ENCODE data around the gene ARID5B.

Gene ARID5B

DNA sequence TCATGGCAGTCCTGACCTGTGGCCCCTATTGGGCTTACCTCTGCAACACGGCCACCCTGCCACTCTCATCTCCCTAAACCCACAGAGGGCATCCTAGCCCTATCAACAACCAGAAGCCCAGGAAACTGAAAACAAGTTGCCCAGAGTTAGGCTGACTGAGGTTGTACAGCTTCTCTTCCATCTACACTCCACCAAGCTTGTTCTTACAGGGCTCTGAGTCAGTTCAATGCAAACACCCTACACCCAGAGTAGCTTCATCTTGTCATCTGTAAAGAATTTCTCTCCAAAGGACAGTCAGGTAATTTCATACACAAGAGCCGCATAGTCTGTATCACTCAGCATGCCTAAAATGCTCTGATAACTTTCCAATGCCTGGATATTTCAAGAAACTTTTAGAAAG, 175.4 kb downstream of the ARID5B start:
- Histone ChIP-seq H2BK120ac (ENCODE audit: low read depth, low read length) (no peak overlapping the region), H3K4ac (ENCODE audit: low read length) (no peak overlapping the region), H2BK15ac (ENCODE audit: low read length) (no peak overlapping the region), H3K4me3 (ENCODE audit: low read length in 2 of 2) (no peak overlapping the region), H3K27ac (replicated peaks; ENCODE audit: low read length) (no peak overlapping the region), H3K9me3 (replicated peaks in 1 of 2; ENCODE audit: control insufficient read depth in 2 of 2, insufficient read depth in 1 of 2, low read depth in 1 of 2, low read length in 2 of 2) (no peaks in the 10 kb centered on the region), H2AFZ (ENCODE audit: low read length) (no peak overlapping the region), H4K91ac (ENCODE audit: low read depth, low read length, poor library complexity) (no peak overlapping the region), H3K27me3 (ENCODE audit: control insufficient read depth in 3 of 3, insufficient read depth in 3 of 3, low read depth in 1 of 3, low read length in 3 of 3) (no peaks in the 10 kb centered on the region), H2BK12ac (ENCODE audit: low read length) (no peak overlapping the region), H3K9ac (ENCODE audit: low read depth, low read length, poor library complexity) (no peak overlapping the region), H4K8ac (ENCODE audit: low read depth, low read length) (no peak overlapping the region), H3K23ac (ENCODE audit: low read depth, low read length, poor library complexity) (no peak overlapping the region), H3K4me2 (ENCODE audit: insufficient read depth, low read length, poor library complexity, severe bottlenecking) (no peak overlapping the region), H2BK5ac (ENCODE audit: low read length) (no peak overlapping the region), H3K18ac (ENCODE audit: low read length) (no peak overlapping the region), H3K4me1 (ENCODE audit: control insufficient read depth in 2 of 2, insufficient read depth in 1 of 2, low read depth in 1 of 2, low read length in 2 of 2) (peaks cover 0 to 18% of the 10 kb centered on the region in 2 donors), H3K14ac (ENCODE audit: low read length) (no peak overlapping the region), H3K79me1 (ENCODE audit: low read depth, low read length) (no peaks in the 10 kb centered on the region), H2AK5ac (ENCODE audit: low read depth, low read length) (no peak overlapping the region), H3K36me3 (replicated peaks in 1 of 2; ENCODE audit: control insufficient read depth in 2 of 2, insufficient read depth in 2 of 2, low read length in 2 of 2) (peaks cover 0 to 34% of the 10 kb centered on the region in 2 donors)
- no peak for DNase-seq (ENCODE audit: low spot score)
- WGBS, 2 donors (ENCODE audit: extremely low coverage in 2 of 2, insufficient read length in 2 of 2, insufficient replicate concordance in 1 of 2), result no CpG with 5 or more reads among the region's 2 CpGs

DNA sequence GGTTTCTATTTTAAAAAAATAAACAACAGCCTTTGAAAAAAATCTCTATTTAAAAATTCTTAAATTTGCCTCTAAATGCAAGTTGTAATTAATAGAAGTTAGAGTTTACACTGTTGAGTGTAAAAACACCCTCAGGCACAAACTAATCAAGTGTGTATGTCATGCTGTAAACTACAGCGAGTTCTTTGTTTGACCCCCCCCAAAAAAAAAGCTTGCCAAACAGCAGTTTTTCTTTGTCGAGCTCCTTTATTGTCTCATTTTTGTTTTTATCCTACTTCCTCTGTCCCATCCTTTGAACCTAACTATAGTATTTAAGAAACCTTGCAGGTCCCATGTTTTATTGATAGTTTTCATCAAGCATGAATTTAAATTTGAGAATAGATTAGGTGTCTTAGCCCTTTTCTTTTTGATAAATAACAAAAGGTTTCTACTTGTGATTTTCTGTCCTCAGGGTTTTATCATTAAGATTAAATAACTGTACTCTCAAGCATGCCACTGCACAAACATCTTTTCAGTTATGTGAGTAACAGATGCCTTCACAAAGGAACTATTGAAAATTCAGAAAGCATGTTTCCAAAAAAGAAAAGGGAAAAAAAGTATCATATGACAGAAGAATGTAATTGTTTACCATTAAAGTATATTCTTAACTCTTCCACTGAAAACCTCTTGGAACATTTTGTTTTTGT, 176.0 kb downstream of the ARID5B start:
- H3K14ac ChIP-seq (ENCODE audit: low read length), result no peak overlapping the region
- no peaks in the 10 kb centered on the region for H3K79me1 ChIP-seq (ENCODE audit: low read depth, low read length)
- no peak overlapping the region for H3K18ac ChIP-seq (ENCODE audit: low read length)
- no peak overlapping the region for H3K23ac ChIP-seq (ENCODE audit: low read depth, low read length, poor library complexity)
- H3K4me3 ChIP-seq (ENCODE audit: low read length in 2 of 2), result no peak overlapping the region
- H3K4ac ChIP-seq (ENCODE audit: low read length), result no peak overlapping the region
- H2AFZ ChIP-seq (ENCODE audit: low read length), result no peak overlapping the region
- no peak overlapping the region for H4K91ac ChIP-seq (ENCODE audit: low read depth, low read length, poor library complexity)
- WGBS, 2 donors (ENCODE audit: extremely low coverage in 2 of 2, insufficient read length in 2 of 2, insufficient replicate concordance in 1 of 2), result no CpG with 5 or more reads among the region's 2 CpGs
- peaks cover 0 to 19% of the 10 kb centered on the region in 2 donors for H3K4me1 ChIP-seq (ENCODE audit: control insufficient read depth in 2 of 2, insufficient read depth in 1 of 2, low read depth in 1 of 2, low read length in 2 of 2)
- H2BK120ac ChIP-seq (ENCODE audit: low read depth, low read length), result no peak overlapping the region
- no peak for DNase-seq (ENCODE audit: low spot score)
- H2AK5ac ChIP-seq (ENCODE audit: low read depth, low read length), result no peak overlapping the region
- H3K27ac ChIP-seq (replicated peaks; ENCODE audit: low read length), result no peak overlapping the region
- peaks cover 0 to 28% of the 10 kb centered on the region in 2 donors for H3K36me3 ChIP-seq (replicated peaks in 1 of 2; ENCODE audit: control insufficient read depth in 2 of 2, insufficient read depth in 2 of 2, low read length in 2 of 2)
- H3K9ac ChIP-seq (ENCODE audit: low read depth, low read length, poor library complexity), result no peak overlapping the region
- H4K8ac ChIP-seq (ENCODE audit: low read depth, low read length), result no peak overlapping the region
- no peak overlapping the region for H2BK12ac ChIP-seq (ENCODE audit: low read length)
- H3K4me2 ChIP-seq (ENCODE audit: insufficient read depth, low read length, poor library complexity, severe bottlenecking), result no peak overlapping the region
- no peak overlapping the region for H2BK5ac ChIP-seq (ENCODE audit: low read length)
- no peaks in the 10 kb centered on the region for H3K27me3 ChIP-seq (ENCODE audit: control insufficient read depth in 3 of 3, insufficient read depth in 3 of 3, low read depth in 1 of 3, low read length in 3 of 3)
- no peaks in the 10 kb centered on the region for H3K9me3 ChIP-seq (replicated peaks in 1 of 2; ENCODE audit: control insufficient read depth in 2 of 2, insufficient read depth in 1 of 2, low read depth in 1 of 2, low read length in 2 of 2)
- H2BK15ac ChIP-seq (ENCODE audit: low read length), result no peak overlapping the region

DNA sequence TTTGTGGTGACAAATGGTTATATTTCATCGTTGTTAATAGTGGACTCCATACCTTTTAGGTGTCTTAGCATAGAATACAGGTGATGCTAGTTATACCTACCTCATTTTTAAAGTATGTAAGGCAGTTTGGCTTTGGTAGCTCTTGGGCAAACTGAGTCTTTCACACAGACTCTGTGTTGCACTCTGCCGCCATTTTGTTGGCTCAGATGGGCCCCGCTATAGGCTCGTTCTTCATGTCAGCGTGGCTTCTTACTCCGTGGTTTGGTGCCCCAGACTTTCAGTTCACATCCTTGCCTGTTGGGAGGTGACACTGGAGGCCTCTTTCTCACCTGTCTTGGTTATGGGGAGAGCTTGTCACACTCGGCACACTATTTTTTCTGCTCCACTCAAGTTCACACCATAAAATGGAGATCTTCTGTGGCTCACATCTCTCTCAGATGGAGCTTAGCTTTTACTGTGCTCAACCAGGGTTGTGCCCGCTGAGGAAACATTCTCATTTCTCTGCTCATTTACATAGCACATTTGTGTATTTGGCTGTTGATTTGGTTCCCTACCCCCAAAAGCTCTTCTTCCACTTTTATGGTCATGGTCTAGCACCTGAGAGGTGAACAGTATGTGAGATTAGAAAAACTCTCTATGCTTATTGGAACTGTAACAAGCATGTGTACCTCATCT, 178.5 kb downstream of the ARID5B start:
- Histone ChIP-seq H2BK5ac (ENCODE audit: low read length) (no peak overlapping the region), H2BK15ac (ENCODE audit: low read length) (no peak overlapping the region), H3K9ac (ENCODE audit: low read depth, low read length, poor library complexity) (no peak overlapping the region), H3K79me1 (ENCODE audit: low read depth, low read length) (no peaks in the 10 kb centered on the region), H2BK120ac (ENCODE audit: low read depth, low read length) (no peak overlapping the region), H3K18ac (ENCODE audit: low read length) (no peak overlapping the region), H2AK5ac (ENCODE audit: low read depth, low read length) (no peak overlapping the region), H3K36me3 (replicated peaks in 1 of 2; ENCODE audit: control insufficient read depth in 2 of 2, insufficient read depth in 2 of 2, low read length in 2 of 2) (peaks cover 0 to 11% of the 10 kb centered on the region in 2 donors), H3K27me3 (ENCODE audit: control insufficient read depth in 3 of 3, insufficient read depth in 3 of 3, low read depth in 1 of 3, low read length in 3 of 3) (no peaks in the 10 kb centered on the region), H4K8ac (ENCODE audit: low read depth, low read length) (no peak overlapping the region), H3K4ac (ENCODE audit: low read length) (no peak overlapping the region), H3K23ac (ENCODE audit: low read depth, low read length, poor library complexity) (no peak overlapping the region), H3K4me3 (ENCODE audit: low read length in 2 of 2) (no peak overlapping the region), H2BK12ac (ENCODE audit: low read length) (no peak overlapping the region), H3K9me3 (replicated peaks in 1 of 2; ENCODE audit: control insufficient read depth in 2 of 2, insufficient read depth in 1 of 2, low read depth in 1 of 2, low read length in 2 of 2) (no peaks in the 10 kb centered on the region), H2AFZ (ENCODE audit: low read length) (no peak overlapping the region), H3K4me2 (ENCODE audit: insufficient read depth, low read length, poor library complexity, severe bottlenecking) (no peak overlapping the region), H4K91ac (ENCODE audit: low read depth, low read length, poor library complexity) (no peak overlapping the region), H3K4me1 (ENCODE audit: control insufficient read depth in 2 of 2, insufficient read depth in 1 of 2, low read depth in 1 of 2, low read length in 2 of 2) (peaks cover 2 to 32% of the 10 kb centered on the region in 2 donors), H3K27ac (replicated peaks; ENCODE audit: low read length) (no peak overlapping the region), H3K14ac (ENCODE audit: low read length) (no peak overlapping the region)
- no peak for DNase-seq (ENCODE audit: low spot score)
- WGBS, 2 donors (ENCODE audit: extremely low coverage in 2 of 2, insufficient read length in 2 of 2, insufficient replicate concordance in 1 of 2), result no CpG with 5 or more reads among the region's 8 CpGs

GRCh38 chr10:62080905-62081304, 179.4 kb downstream of the ARID5B start:
- no peak overlapping the region for H3K18ac ChIP-seq (ENCODE audit: low read length)
- H3K27ac ChIP-seq (replicated peaks; ENCODE audit: low read length), result no peak overlapping the region
- DNase-seq (ENCODE audit: low spot score), result no peak
- H4K91ac ChIP-seq (ENCODE audit: low read depth, low read length, poor library complexity), result no peak overlapping the region
- peaks cover 1 to 8% of the 10 kb centered on the region in 2 donors for H3K36me3 ChIP-seq (replicated peaks in 1 of 2; ENCODE audit: control insufficient read depth in 2 of 2, insufficient read depth in 2 of 2, low read length in 2 of 2)
- no CpG with 5 or more reads among the region's 5 CpGs for WGBS, 2 donors (ENCODE audit: extremely low coverage in 2 of 2, insufficient read length in 2 of 2, insufficient replicate concordance in 1 of 2)
- no peak overlapping the region for H2AFZ ChIP-seq (ENCODE audit: low read length)
- no peak overlapping the region for H3K14ac ChIP-seq (ENCODE audit: low read length)
- H2BK15ac ChIP-seq (ENCODE audit: low read length), result no peak overlapping the region
- no peak overlapping the region for H2BK5ac ChIP-seq (ENCODE audit: low read length)
- no peak overlapping the region for H3K4me2 ChIP-seq (ENCODE audit: insufficient read depth, low read length, poor library complexity, severe bottlenecking)
- no peak overlapping the region for H3K23ac ChIP-seq (ENCODE audit: low read depth, low read length, poor library complexity)
- H2AK5ac ChIP-seq (ENCODE audit: low read depth, low read length), result no peak overlapping the region
- no peaks in the 10 kb centered on the region for H3K27me3 ChIP-seq (ENCODE audit: control insufficient read depth in 3 of 3, insufficient read depth in 3 of 3, low read depth in 1 of 3, low read length in 3 of 3)
- no peak overlapping the region for H2BK120ac ChIP-seq (ENCODE audit: low read depth, low read length)
- H3K9me3 ChIP-seq (replicated peaks in 1 of 2; ENCODE audit: control insufficient read depth in 2 of 2, insufficient read depth in 1 of 2, low read depth in 1 of 2, low read length in 2 of 2), result peaks cover 0 to 2% of the 10 kb centered on the region in 2 donors
- no peak overlapping the region for H3K4me3 ChIP-seq (ENCODE audit: low read length in 2 of 2)
- H3K9ac ChIP-seq (ENCODE audit: low read depth, low read length, poor library complexity), result no peak overlapping the region
- H3K4ac ChIP-seq (ENCODE audit: low read length), result no peak overlapping the region
- H4K8ac ChIP-seq (ENCODE audit: low read depth, low read length), result no peak overlapping the region
- H2BK12ac ChIP-seq (ENCODE audit: low read length), result no peak overlapping the region
- peaks cover 2 to 32% of the 10 kb centered on the region in 2 donors for H3K4me1 ChIP-seq (ENCODE audit: control insufficient read depth in 2 of 2, insufficient read depth in 1 of 2, low read depth in 1 of 2, low read length in 2 of 2)
- no peaks in the 10 kb centered on the region for H3K79me1 ChIP-seq (ENCODE audit: low read depth, low read length)
